Smooth muscle cell (in vitro differentiated cells): ENCODE data around the gene IL22RA2. TPM values are rescaled to one million over a fixed set of nuclear protein-coding genes. Genes with fewer than 3 reads are reported as not detected.

Experiments used
- DNase-seq: peaks from one replicate; lab custom pipeline; 2025; ENCODE audit not compliant: unreplicated experiment; lab: John Stamatoyannopoulos, UW
- H2AFZ ChIP-seq: fragments of 200-600 bp; sonication (generic); 2 replicates; pipeline ENCODE4 v1.6.0; 2016; ENCODE audit warnings: antibody characterized with exemption, low read depth, mild to moderate bottlenecking
- H3F3A ChIP-seq: fragments of 200-600 bp; sonication (generic); 2 replicates; pipeline ENCODE4 v1.6.0; 2017; ENCODE audit warnings: antibody characterized with exemption, low read depth
- H3K27ac ChIP-seq: fragments of 200-600 bp; sonication (generic); 2 replicates; pipeline ENCODE4 v1.5.1; 2016; ENCODE audit warnings: low read depth, mild to moderate bottlenecking
- H3K27me3 ChIP-seq: fragments of 200-600 bp; sonication (generic); 2 replicates; pipeline ENCODE4 v1.6.1; 2016; ENCODE audit warnings: low read depth, mild to moderate bottlenecking
- H3K36me3 ChIP-seq: fragments of 200-600 bp; sonication (generic); 2 replicates; pipeline ENCODE4 v1.5.1; 2016; ENCODE audit warnings: low read depth
- H3K4me1 ChIP-seq: fragments of 200-600 bp; sonication (generic); 2 replicates; pipeline ENCODE4 v1.5.1; 2016; ENCODE audit warnings: low read depth
- H3K4me2 ChIP-seq: fragments of 200-600 bp; sonication (generic); 2 replicates; pipeline ENCODE4 v1.6.0; 2016; ENCODE audit warnings: mild to moderate bottlenecking
- H3K4me3 ChIP-seq: fragments of 200-600 bp; sonication (generic); 2 replicates; pipeline ENCODE4 v1.5.1; 2016; ENCODE audit warnings: mild to moderate bottlenecking
- H3K79me2 ChIP-seq: fragments of 200-600 bp; sonication (generic); 2 replicates; pipeline ENCODE4 v1.6.0; 2016; ENCODE audit warnings: low read depth, mild to moderate bottlenecking
- H3K9ac ChIP-seq: fragments of 200-600 bp; sonication (generic); 2 replicates; pipeline ENCODE4 v1.6.0; 2016; ENCODE audit warnings: low read depth
- H3K9me3 ChIP-seq: fragments of 200-600 bp; sonication (generic); replicated peaks from 2 replicates; pipeline ENCODE4 v1.5.1; 2016; ENCODE audit warnings: low read depth
- H4K20me1 ChIP-seq: fragments of 200-600 bp; sonication (generic); 2 replicates; pipeline ENCODE4 v1.6.0; 2016; ENCODE audit warnings: low read depth
- WGBS: methylation state at CpG from one replicate; pipeline ENCODE4 v1.1.7; 2016; ENCODE audit warnings: low lambda C conversion rate; 5-methylcytosine and 5-hydroxymethylcytosine counted together
- polyA plus RNA-seq: library from polyadenylated mRNA; unstranded; fragments of >200 nt; fragmentation: Nextera tagmentation; extraction: Ambion mirVana; gene quantifications from 2 replicates; pipeline ENCODE4 v1.2.1, GENCODE V29; 2016
- total RNA-seq: library from RNA; depleted of rRNA; stranded (reverse); fragments of >200 nt; gene quantifications from 2 replicates; pipeline ENCODE4 v1.2.3, GENCODE V29; 2014
- TF ChIP-seq, protein P1 (sequence below): fragments of 200-600 bp; sonication (generic); IDR thresholded peaks from 2 replicates; pipeline ENCODE4 v1.5.1; 2017; ENCODE audit warnings: borderline replicate concordance, mild to moderate bottlenecking, antibody characterized with exemption; ENCODE audit not compliant: insufficient read depth, poor library complexity, severe bottlenecking

IL22RA2 gene
- total and polyA plus RNA-seq, 2 experiments from 2014 or later = not detected

DNA sequence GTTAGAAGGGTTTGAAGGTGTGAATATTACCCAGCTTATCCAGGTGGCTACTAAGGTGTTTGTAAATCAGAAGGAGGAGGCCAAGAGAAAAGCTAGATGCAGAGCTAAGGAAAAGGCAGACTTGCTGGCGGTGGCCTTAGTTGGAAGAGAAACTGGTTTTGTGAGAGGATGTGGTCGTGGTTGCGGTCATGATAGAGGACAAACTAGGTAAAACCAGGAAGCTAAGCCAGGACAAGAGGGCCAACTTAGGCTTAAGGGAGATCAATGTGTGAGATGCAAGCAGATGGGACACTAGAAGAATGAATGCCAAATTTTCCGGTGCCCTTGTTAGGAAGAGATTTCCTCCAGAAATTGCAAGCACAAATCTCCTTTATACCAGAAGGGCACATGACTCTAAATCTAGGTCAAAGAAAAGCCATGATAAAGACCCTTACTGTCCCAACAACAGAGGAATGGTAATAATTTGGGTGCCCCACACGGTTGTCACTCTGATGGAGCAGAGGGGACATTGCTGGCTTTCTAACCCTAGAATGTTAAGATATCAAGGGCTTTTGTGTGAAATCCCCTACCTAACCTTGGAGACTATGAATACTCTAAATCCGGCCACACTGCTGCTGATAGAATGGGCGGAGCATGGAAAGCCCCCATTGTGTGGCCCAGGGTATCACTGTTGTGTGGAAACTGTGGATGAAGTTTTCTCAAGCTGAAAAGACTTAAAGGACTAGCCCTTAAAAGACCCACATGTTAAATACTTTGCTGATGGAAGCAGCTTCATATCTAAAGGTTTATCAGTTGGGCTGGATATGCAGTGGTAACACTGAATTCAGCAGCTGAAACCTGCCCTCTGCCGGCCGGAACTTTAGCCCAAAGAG, 7.8 kb downstream of the IL22RA2 start:
- Histone ChIP-seq H3F3A (no peaks in the 10 kb centered on the region), H3K4me3 (no peak overlapping the region), H3K36me3 (no peaks in the 10 kb centered on the region), H3K27ac (no peak overlapping the region), H3K9me3 (no peaks in the 10 kb centered on the region), H3K27me3 (no peaks in the 10 kb centered on the region), H3K9ac (no peak overlapping the region), H3K79me2 (no peaks in the 10 kb centered on the region), H3K4me2 (no peak overlapping the region), H3K4me1 (no peaks in the 10 kb centered on the region), H2AFZ (no peak overlapping the region), H4K20me1 (no peaks in the 10 kb centered on the region)
- WGBS = 93% methylated on average over 9 of the region's 9 CpGs
- TF ChIP-seq, protein P1, sequence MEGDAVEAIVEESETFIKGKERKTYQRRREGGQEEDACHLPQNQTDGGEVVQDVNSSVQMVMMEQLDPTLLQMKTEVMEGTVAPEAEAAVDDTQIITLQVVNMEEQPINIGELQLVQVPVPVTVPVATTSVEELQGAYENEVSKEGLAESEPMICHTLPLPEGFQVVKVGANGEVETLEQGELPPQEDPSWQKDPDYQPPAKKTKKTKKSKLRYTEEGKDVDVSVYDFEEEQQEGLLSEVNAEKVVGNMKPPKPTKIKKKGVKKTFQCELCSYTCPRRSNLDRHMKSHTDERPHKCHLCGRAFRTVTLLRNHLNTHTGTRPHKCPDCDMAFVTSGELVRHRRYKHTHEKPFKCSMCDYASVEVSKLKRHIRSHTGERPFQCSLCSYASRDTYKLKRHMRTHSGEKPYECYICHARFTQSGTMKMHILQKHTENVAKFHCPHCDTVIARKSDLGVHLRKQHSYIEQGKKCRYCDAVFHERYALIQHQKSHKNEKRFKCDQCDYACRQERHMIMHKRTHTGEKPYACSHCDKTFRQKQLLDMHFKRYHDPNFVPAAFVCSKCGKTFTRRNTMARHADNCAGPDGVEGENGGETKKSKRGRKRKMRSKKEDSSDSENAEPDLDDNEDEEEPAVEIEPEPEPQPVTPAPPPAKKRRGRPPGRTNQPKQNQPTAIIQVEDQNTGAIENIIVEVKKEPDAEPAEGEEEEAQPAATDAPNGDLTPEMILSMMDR = no peak
- no peak for DNase-seq

DNA sequence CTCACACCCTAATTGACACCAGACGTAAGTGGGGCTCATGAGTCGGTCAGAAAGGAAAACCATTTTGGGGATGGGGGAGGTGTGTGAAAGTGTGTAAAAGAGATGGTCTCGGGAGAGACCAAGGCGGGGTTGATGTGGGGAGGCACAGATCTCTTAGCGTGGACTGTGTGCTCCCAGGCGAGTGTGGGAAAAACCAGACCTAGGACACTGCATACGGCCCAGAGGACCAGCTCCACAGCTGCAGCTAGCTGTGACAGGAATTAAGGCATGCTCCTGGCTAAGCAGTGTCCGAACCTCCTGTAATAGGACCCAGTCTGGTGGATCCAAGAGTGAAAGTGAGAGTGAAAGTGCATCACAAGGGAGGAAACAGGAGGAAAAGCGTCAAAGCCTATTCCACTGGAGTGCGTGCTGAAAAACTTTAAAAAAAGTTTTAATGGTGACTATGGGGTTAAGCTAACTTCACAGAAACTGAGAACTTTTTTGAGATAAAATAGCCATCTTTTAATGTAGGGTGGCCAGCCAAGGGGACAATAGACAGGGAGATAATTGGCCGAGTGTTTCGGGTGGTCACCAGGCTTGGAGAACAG, 9.6 kb downstream of the IL22RA2 start:
- Histone ChIP-seq H2AFZ (no peak overlapping the region), H3K27me3 (no peaks in the 10 kb centered on the region), H4K20me1 (no peaks in the 10 kb centered on the region), H3K36me3 (no peaks in the 10 kb centered on the region), H3K9ac (no peak overlapping the region), H3K9me3 (no peaks in the 10 kb centered on the region), H3K79me2 (no peaks in the 10 kb centered on the region), H3K4me3 (no peak overlapping the region), H3F3A (no peaks in the 10 kb centered on the region), H3K27ac (no peak overlapping the region), H3K4me2 (no peak overlapping the region), H3K4me1 (no peaks in the 10 kb centered on the region)
- DNase-seq = no peak
- TF ChIP-seq, protein P1 = no peak
- 90% methylated on average over 12 of the region's 12 CpGs for WGBS

DNA sequence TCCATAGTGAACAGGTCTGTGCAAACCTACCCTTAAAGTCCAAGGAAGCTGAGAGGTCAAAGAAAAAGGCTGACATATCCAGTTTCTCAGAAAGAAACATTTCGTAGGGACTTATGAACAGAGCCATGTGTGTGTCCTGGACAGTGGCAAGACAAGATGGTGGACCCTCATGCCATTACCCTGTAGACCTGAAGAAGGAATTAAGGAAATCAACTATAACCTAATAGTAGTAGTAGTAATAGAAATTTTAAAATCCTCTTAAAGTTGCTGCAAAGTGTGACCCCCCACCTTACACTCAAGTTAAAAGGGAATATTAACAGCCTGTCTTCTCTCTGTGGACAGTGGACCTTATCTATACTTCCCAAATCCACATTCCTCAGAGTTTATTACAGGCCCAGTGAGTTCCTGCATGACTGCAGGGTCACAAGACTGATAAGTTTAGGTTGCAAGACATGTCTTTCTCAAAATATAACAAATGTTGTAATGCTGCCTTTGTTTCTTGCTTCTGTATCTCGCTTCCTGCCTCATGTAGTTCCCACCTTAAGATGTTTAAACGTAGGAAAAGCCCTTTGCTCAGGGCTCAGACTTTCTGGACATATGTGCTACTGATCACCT, 10.6 kb downstream of the IL22RA2 start:
- no peak overlapping the region for H3K4me2 ChIP-seq
- H3K9me3 ChIP-seq = no peaks in the 10 kb centered on the region
- H3K27me3 ChIP-seq = no peaks in the 10 kb centered on the region
- H4K20me1 ChIP-seq = no peaks in the 10 kb centered on the region
- no peak overlapping the region for H3K9ac ChIP-seq
- TF ChIP-seq, protein P1 = no peak
- H3K27ac ChIP-seq = no peak overlapping the region
- H3K4me1 ChIP-seq = no peaks in the 10 kb centered on the region
- 75% methylated on average over 3 of the region's 3 CpGs for WGBS
- no peak overlapping the region for H2AFZ ChIP-seq
- no peaks in the 10 kb centered on the region for H3F3A ChIP-seq
- H3K4me3 ChIP-seq = no peak overlapping the region
- H3K79me2 ChIP-seq = no peaks in the 10 kb centered on the region
- DNase-seq = no peak
- no peaks in the 10 kb centered on the region for H3K36me3 ChIP-seq
